GM12878 (cell line): Measurements from ENCODE around the gene C20orf173. TPM values are rescaled to one million over a fixed set of nuclear protein-coding genes. Genes with fewer than 3 reads are reported as not detected.

Source experiments
- polyA plus RNA-seq, 11 experiments: library from polyadenylated mRNA; depleted of rRNA in 4 of 11; unstranded in 6 of 11; stranded (reverse) in 5 of 11; fragments of >200 nt; fragmentation: Nextera tagmentation in 4 of 11; fragmentation: Illumina TruSeq in 1 of 11; extraction: Ambion mirVana in 4 of 11; extraction: Trizol in 1 of 11; gene quantifications; 1 replicate in 1 of 11; 2 replicates in 10 of 11; pipeline versions ENCODE4 v1.2.1 to v1.2.3, GENCODE V29; 2011 to 2016; ENCODE audit warnings: inconsistent platforms in 2 of 11, missing spikeins in 2 of 11, low read depth in 1 of 11
- total RNA-seq, 4 experiments: library from RNA; depleted of rRNA in 3 of 4; stranded (reverse); fragments of >200 nt in 3 of 4; fragmentation: Illumina TruSeq in 1 of 4; extraction: Trizol in 1 of 4; gene quantifications; 2 replicates each; pipeline versions ENCODE4 v1.2.1 to v1.2.3, GENCODE V29; 2013 to 2021

Gene C20orf173
- total and polyA plus RNA-seq, 10 of the 15 experiments (the other 5 are each of a cell fraction or from before 2014, with no cell fraction given): not detected

Other genes with a start within 250 kb of the C20orf173 start
Only the 7 nearest of the 13 such genes appear.
- gene UQCC1, start 117.7 kb downstream of the C20orf173 start, total RNA-seq (2014; rRNA removed): 51.1 and 55.4 TPM in 2 replicates
- 37.0 and 38.3 TPM in 2 replicates for gene UQCC1, start 117.7 kb downstream of the C20orf173 start, total RNA-seq (2014; rRNA removed; fragmentation: Illumina TruSeq; extraction: Trizol)
- 58.3 and 63.1 TPM in 2 replicates for gene UQCC1, start 117.7 kb downstream of the C20orf173 start, total RNA-seq (2021)
- gene UQCC1, start 117.7 kb downstream of the C20orf173 start, polyA plus RNA-seq (2011; rRNA removed): 72.9 and 76.4 TPM in 2 replicates
- gene UQCC1, start 117.7 kb downstream of the C20orf173 start, polyA plus RNA-seq (2014; fragmentation: Illumina TruSeq; extraction: Trizol): 57.8 and 70.4 TPM in 2 replicates
- gene UQCC1, start 117.7 kb downstream of the C20orf173 start, polyA plus RNA-seq (2014; fragmentation: Nextera tagmentation; extraction: Ambion mirVana): 10 to 100 TPM; 30.7 to 38.6 TPM
- gene UQCC1, start 117.7 kb downstream of the C20orf173 start, polyA plus RNA-seq (2014; rRNA removed): 54.2 and 62.2 TPM in 2 replicates
- gene UQCC1, start 117.7 kb downstream of the C20orf173 start, polyA plus RNA-seq (2016; fragmentation: Nextera tagmentation; extraction: Ambion mirVana): 10 to 100 TPM; 54.8 to 62.4 TPM
- 0.06 TPM in 1 of 2 replicates, not detected in the other for gene GDF5, start 91.4 kb downstream of the C20orf173 start, total RNA-seq (2014; rRNA removed)
- gene GDF5, start 91.4 kb downstream of the C20orf173 start, total RNA-seq (2014; rRNA removed; fragmentation: Illumina TruSeq; extraction: Trizol): not detected in 2 replicates
- 0.10 TPM in 1 of 2 replicates, not detected in the other for gene GDF5, start 91.4 kb downstream of the C20orf173 start, total RNA-seq (2021)
- not detected in 2 replicates for gene GDF5, start 91.4 kb downstream of the C20orf173 start, polyA plus RNA-seq (2011; rRNA removed)
- not detected in 2 replicates for gene GDF5, start 91.4 kb downstream of the C20orf173 start, polyA plus RNA-seq (2014; fragmentation: Illumina TruSeq; extraction: Trizol)
- not detected for gene GDF5, start 91.4 kb downstream of the C20orf173 start, polyA plus RNA-seq (2014; fragmentation: Nextera tagmentation; extraction: Ambion mirVana)
- gene GDF5, start 91.4 kb downstream of the C20orf173 start, polyA plus RNA-seq (2014; rRNA removed): 0.04 TPM in 1 of 2 replicates, not detected in the other
- gene GDF5, start 91.4 kb downstream of the C20orf173 start, polyA plus RNA-seq (2016; fragmentation: Nextera tagmentation; extraction: Ambion mirVana): not detected
- gene CEP250, start 74.1 kb downstream of the C20orf173 start, total RNA-seq (2014; rRNA removed): 26.1 and 27.4 TPM in 2 replicates
- 25.2 and 27.4 TPM in 2 replicates for gene CEP250, start 74.1 kb downstream of the C20orf173 start, total RNA-seq (2014; rRNA removed; fragmentation: Illumina TruSeq; extraction: Trizol)
- 36.9 and 41.6 TPM in 2 replicates for gene CEP250, start 74.1 kb downstream of the C20orf173 start, total RNA-seq (2021)
- gene CEP250, start 74.1 kb downstream of the C20orf173 start, polyA plus RNA-seq (2011; rRNA removed): 11.5 TPM in 2 replicates
- gene CEP250, start 74.1 kb downstream of the C20orf173 start, polyA plus RNA-seq (2014; fragmentation: Illumina TruSeq; extraction: Trizol): 9.6 and 23.9 TPM in 2 replicates
- gene CEP250, start 74.1 kb downstream of the C20orf173 start, polyA plus RNA-seq (2014; fragmentation: Nextera tagmentation; extraction: Ambion mirVana): 1 to 10 TPM; 2.4 to 3.2 TPM
- 23.5 and 30.3 TPM in 2 replicates for gene CEP250, start 74.1 kb downstream of the C20orf173 start, polyA plus RNA-seq (2014; rRNA removed)
- gene CEP250, start 74.1 kb downstream of the C20orf173 start, polyA plus RNA-seq (2016; fragmentation: Nextera tagmentation; extraction: Ambion mirVana): 10 to 100 TPM; 30.1 to 33.4 TPM
- 119 and 121 TPM in 2 replicates for gene ERGIC3, start 12.4 kb upstream of the C20orf173 start, total RNA-seq (2014; rRNA removed)
- gene ERGIC3, start 12.4 kb upstream of the C20orf173 start, total RNA-seq (2014; rRNA removed; fragmentation: Illumina TruSeq; extraction: Trizol): 114 and 116 TPM in 2 replicates
- 142 and 149 TPM in 2 replicates for gene ERGIC3, start 12.4 kb upstream of the C20orf173 start, total RNA-seq (2021)
- gene ERGIC3, start 12.4 kb upstream of the C20orf173 start, polyA plus RNA-seq (2011; rRNA removed): 132 and 210 TPM in 2 replicates
- gene ERGIC3, start 12.4 kb upstream of the C20orf173 start, polyA plus RNA-seq (2014; fragmentation: Illumina TruSeq; extraction: Trizol): 143 and 148 TPM in 2 replicates
- 100 to 1,000 TPM; 159 to 205 TPM for gene ERGIC3, start 12.4 kb upstream of the C20orf173 start, polyA plus RNA-seq (2014; fragmentation: Nextera tagmentation; extraction: Ambion mirVana)
- gene ERGIC3, start 12.4 kb upstream of the C20orf173 start, polyA plus RNA-seq (2014; rRNA removed): 129 and 130 TPM in 2 replicates
- gene ERGIC3, start 12.4 kb upstream of the C20orf173 start, polyA plus RNA-seq (2016; fragmentation: Nextera tagmentation; extraction: Ambion mirVana): 100 to 1,000 TPM in 1 of 2 experiments, 10 to 100 TPM in 1; 90.4 to 101 TPM
- gene SPAG4, start 86.2 kb upstream of the C20orf173 start, total RNA-seq (2014; rRNA removed): 3.1 and 3.5 TPM in 2 replicates
- gene SPAG4, start 86.2 kb upstream of the C20orf173 start, total RNA-seq (2014; rRNA removed; fragmentation: Illumina TruSeq; extraction: Trizol): 2.0 and 2.1 TPM in 2 replicates
- 4.1 and 5.5 TPM in 2 replicates for gene SPAG4, start 86.2 kb upstream of the C20orf173 start, total RNA-seq (2021)
- 7.4 and 12.5 TPM in 2 replicates for gene SPAG4, start 86.2 kb upstream of the C20orf173 start, polyA plus RNA-seq (2011; rRNA removed)
- gene SPAG4, start 86.2 kb upstream of the C20orf173 start, polyA plus RNA-seq (2014; fragmentation: Illumina TruSeq; extraction: Trizol): 0.27 and 0.90 TPM in 2 replicates
- 1 to 10 TPM; 1.6 to 2.4 TPM for gene SPAG4, start 86.2 kb upstream of the C20orf173 start, polyA plus RNA-seq (2014; fragmentation: Nextera tagmentation; extraction: Ambion mirVana)
- 2.4 and 3.7 TPM in 2 replicates for gene SPAG4, start 86.2 kb upstream of the C20orf173 start, polyA plus RNA-seq (2014; rRNA removed)
- 1 to 10 TPM; 1.6 to 3.5 TPM for gene SPAG4, start 86.2 kb upstream of the C20orf173 start, polyA plus RNA-seq (2016; fragmentation: Nextera tagmentation; extraction: Ambion mirVana)
- 185 and 191 TPM in 2 replicates for gene CPNE1, start 135.2 kb upstream of the C20orf173 start, total RNA-seq (2014; rRNA removed)
- gene CPNE1, start 135.2 kb upstream of the C20orf173 start, total RNA-seq (2014; rRNA removed; fragmentation: Illumina TruSeq; extraction: Trizol): 75.7 and 84.9 TPM in 2 replicates
- gene CPNE1, start 135.2 kb upstream of the C20orf173 start, total RNA-seq (2021): 209 and 214 TPM in 2 replicates
- 90.0 and 125 TPM in 2 replicates for gene CPNE1, start 135.2 kb upstream of the C20orf173 start, polyA plus RNA-seq (2011; rRNA removed)
- 96.9 and 136 TPM in 2 replicates for gene CPNE1, start 135.2 kb upstream of the C20orf173 start, polyA plus RNA-seq (2014; fragmentation: Illumina TruSeq; extraction: Trizol)
- gene CPNE1, start 135.2 kb upstream of the C20orf173 start, polyA plus RNA-seq (2014; fragmentation: Nextera tagmentation; extraction: Ambion mirVana): 100 to 1,000 TPM in 1 of 2 experiments, 10 to 100 TPM in 1; 85.7 to 127 TPM
- 155 and 157 TPM in 2 replicates for gene CPNE1, start 135.2 kb upstream of the C20orf173 start, polyA plus RNA-seq (2014; rRNA removed)
- 100 to 1,000 TPM; 165 to 184 TPM for gene CPNE1, start 135.2 kb upstream of the C20orf173 start, polyA plus RNA-seq (2016; fragmentation: Nextera tagmentation; extraction: Ambion mirVana)
- 42.4 and 51.4 TPM in 2 replicates for gene RBM12, start 135.2 kb upstream of the C20orf173 start, total RNA-seq (2014; rRNA removed)
- gene RBM12, start 135.2 kb upstream of the C20orf173 start, total RNA-seq (2014; rRNA removed; fragmentation: Illumina TruSeq; extraction: Trizol): 61.5 and 68.4 TPM in 2 replicates
- 119 and 126 TPM in 2 replicates for gene RBM12, start 135.2 kb upstream of the C20orf173 start, total RNA-seq (2021)
- gene RBM12, start 135.2 kb upstream of the C20orf173 start, polyA plus RNA-seq (2011; rRNA removed): 142 and 153 TPM in 2 replicates
- gene RBM12, start 135.2 kb upstream of the C20orf173 start, polyA plus RNA-seq (2014; fragmentation: Illumina TruSeq; extraction: Trizol): 136 and 144 TPM in 2 replicates
- gene RBM12, start 135.2 kb upstream of the C20orf173 start, polyA plus RNA-seq (2014; fragmentation: Nextera tagmentation; extraction: Ambion mirVana): 10 to 100 TPM in 1 of 2 experiments, 1 to 10 TPM in 1; 4.7 to 11.4 TPM
- 61.5 and 70.9 TPM in 2 replicates for gene RBM12, start 135.2 kb upstream of the C20orf173 start, polyA plus RNA-seq (2014; rRNA removed)
- 10 to 100 TPM; 46.6 to 48.6 TPM for gene RBM12, start 135.2 kb upstream of the C20orf173 start, polyA plus RNA-seq (2016; fragmentation: Nextera tagmentation; extraction: Ambion mirVana)